Stomach (tissue), 4 donors: ENCODE results near the gene EPN2.

Experiments
- POLR2A ChIP-seq, 4 donors: fragments of 450-650 bp; IDR thresholded peaks; one replicate each; pipeline ENCODE4 v1.6.1; 2016; ENCODE audit warnings: antibody characterized with exemption in 4 of 4, control low read depth in 2 of 4, mild to moderate bottlenecking in 1 of 4, moderate library complexity in 1 of 4
- TF ChIP-seq, protein P1 (sequence below), 7 experiments: fragments of 450-650 bp in 4 of 7; fragments of 200-600 bp in 3 of 7; sonication (generic) in 3 of 7; IDR thresholded peaks; one replicate each; pipeline ENCODE4 v1.5.1; 2016 to 2019; ENCODE audit warnings: antibody characterized with exemption in 7 of 7, control low read depth in 2 of 7, mild to moderate bottlenecking in 1 of 7

DNA sequence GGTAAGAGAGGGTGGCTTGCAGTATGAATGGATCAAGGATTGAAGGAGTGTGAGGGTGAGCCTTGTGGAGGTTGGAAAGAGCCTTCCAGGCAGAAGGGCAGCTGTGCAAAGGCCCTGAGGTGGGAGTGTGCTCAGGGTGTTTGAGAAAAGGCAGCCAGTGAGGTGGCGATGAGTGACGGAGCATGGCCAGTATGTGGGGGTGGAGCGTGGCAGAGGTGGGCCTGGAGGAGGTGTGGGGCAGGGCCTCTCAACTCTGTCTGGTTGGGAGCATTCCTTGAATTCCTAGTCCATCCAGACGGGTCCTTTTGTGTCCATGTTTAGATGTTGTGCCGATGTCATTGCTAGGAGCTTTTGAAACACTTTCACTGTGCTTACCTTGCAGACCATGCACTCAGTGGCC, 51.3 kb downstream of the EPN2 start:
- no peak for TF ChIP-seq POLR2A (IDR thresholded peaks at IDR 0.05)
- TF ChIP-seq, protein P1, sequence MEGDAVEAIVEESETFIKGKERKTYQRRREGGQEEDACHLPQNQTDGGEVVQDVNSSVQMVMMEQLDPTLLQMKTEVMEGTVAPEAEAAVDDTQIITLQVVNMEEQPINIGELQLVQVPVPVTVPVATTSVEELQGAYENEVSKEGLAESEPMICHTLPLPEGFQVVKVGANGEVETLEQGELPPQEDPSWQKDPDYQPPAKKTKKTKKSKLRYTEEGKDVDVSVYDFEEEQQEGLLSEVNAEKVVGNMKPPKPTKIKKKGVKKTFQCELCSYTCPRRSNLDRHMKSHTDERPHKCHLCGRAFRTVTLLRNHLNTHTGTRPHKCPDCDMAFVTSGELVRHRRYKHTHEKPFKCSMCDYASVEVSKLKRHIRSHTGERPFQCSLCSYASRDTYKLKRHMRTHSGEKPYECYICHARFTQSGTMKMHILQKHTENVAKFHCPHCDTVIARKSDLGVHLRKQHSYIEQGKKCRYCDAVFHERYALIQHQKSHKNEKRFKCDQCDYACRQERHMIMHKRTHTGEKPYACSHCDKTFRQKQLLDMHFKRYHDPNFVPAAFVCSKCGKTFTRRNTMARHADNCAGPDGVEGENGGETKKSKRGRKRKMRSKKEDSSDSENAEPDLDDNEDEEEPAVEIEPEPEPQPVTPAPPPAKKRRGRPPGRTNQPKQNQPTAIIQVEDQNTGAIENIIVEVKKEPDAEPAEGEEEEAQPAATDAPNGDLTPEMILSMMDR (IDR thresholded peaks at IDR 0.05): no peak
